Fibroblast of skin of left biceps (primary cell): ENCODE measurements around the gene AKT3.

Experiments used
- DNase-seq, 2 experiments: peaks; one replicate each; pipeline ENCODE4 v3.0.0-alpha.2; 2013; ENCODE audit warnings: low read depth in 2 of 2

The AKT3 gene

DNA sequence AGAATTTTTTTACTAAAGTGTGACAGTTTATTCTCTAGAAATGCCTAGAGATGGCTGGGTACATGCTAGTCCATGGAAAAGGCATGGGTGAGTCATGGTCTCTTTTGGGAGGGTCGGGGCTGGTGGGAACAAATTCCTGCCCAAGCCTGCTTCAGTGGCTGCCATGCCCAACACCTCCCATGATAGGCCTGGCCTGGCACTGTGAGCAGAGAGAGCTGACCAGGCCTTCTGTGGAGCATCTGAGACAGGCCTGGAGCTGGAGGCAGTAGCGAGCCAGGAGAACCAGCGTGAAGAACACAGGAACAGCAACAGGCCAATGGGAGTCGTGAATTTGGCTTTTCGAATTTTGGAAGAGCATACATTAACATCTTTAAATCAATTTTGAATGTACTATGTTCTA lies 385.0 kb downstream of the AKT3 start:
- no peak for DNase-seq

DNA sequence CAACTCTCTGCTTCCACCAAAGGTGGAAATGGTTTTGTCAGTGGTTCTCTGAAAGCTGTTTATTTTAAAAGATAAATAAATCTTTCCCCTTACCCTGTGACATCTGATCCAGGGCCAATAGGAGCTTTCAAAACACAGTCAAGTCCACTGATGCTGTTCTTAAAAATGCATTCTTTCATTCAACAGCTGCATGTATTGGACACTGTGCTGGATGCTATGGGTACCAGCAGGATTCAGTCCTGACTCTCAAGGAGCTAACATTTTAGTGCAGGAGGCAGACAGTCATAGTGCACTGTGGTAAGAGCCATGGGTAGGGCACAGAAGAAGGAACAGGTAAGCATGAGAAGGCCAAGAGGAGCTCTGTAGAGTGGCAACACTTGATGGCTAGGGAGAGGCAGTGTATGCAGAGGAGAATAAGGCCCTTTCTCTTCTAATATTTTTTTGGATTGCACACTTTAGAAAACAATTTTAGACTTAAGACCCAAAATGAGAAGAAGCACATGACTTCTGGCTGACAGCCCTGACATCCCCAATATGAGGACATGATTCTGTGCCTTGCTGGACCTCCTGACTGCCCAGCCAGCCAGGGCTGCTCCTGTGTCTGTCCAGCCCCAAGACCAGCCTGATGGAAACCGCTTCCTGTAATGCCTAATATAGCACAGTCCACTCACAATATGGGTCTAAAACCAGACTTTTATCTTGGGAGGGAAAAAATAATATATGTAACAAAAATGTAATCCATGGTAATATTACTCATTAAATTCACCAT lies 386.9 kb downstream of the AKT3 start:
- no peak for DNase-seq

- DNase-seq = no peak
Measured at GRCh38 chr1:243461700-243462099, 388.3 kb downstream of the AKT3 start.

- DNase-seq = no peak
Measured at GRCh38 chr1:243459059-243459458, 391.0 kb downstream of the AKT3 start.

GRCh38 chr1:243457363-243457982 lies 392.6 kb downstream of the AKT3 start:
- no peak for DNase-seq

- no peak for DNase-seq
Measured at GRCh38 chr1:243455760-243456651, 394.0 kb downstream of the AKT3 start.

GRCh38 chr1:243454328-243454997 lies 395.6 kb downstream of the AKT3 start:
- DNase-seq = no peak

- DNase-seq = no peak
Measured at GRCh38 chr1:243452092-243452491, 398.0 kb downstream of the AKT3 start.

GRCh38 chr1:243449373-243449772 lies 400.7 kb downstream of the AKT3 start:
- DNase-seq = no peak

DNA sequence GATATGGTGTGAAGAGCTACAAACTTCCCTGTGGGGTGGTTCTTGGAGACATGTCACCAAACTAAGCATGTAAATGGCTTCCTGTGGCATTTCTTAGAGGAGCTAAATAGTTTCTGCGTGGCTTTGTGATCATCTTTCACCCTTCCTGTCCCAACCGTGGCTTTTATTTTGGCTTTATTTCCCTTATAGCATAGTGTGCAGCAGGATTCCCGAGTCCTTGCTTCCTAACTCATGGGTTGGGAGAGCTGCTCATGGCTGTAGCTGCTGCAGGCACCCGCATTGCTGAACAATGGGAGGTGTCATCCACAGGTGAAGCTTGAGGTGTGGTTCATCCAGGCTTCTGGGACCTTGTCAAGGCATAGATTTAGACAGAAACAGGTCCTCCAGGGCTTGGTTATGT lies 402.2 kb downstream of the AKT3 start:
- no peak for DNase-seq

GRCh38 chr1:243447347-243447746 lies 402.7 kb downstream of the AKT3 start:
- DNase-seq = no peak

GRCh38 chr1:243443557-243443956 lies 406.5 kb downstream of the AKT3 start:
- DNase-seq = no peak

- DNase-seq = no peak
Measured at GRCh38 chr1:243441601-243442000, 408.4 kb downstream of the AKT3 start.

DNA sequence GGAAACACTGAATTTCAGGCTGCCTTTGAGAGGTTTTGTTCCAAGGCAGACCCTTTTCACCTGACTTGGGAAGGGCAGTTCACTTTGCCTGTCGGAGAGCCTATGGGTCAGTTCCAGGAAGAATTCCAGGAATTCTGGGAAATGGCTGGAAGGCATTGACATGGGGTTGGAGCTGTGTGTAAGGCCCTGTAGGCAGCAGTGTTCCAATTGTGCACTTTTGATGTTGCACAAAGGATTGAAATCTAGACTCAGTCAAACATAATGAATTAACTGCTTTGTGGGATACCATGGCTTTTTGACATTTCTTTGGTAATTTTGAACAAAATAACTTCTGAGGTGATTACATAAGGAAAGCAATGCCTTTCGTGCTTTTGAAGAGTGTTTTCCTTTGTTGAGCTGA lies 409.6 kb downstream of the AKT3 start:
- DNase-seq = no peak

- DNase-seq = no peak
Measured at GRCh38 chr1:243438815-243439214, 411.2 kb downstream of the AKT3 start.
